Brain microvascular endothelial cell (primary cell): ENCODE data around the gene ZDHHC1.

Experiments
- DNase-seq: peaks from one replicate; pipeline ENCODE4 v3.0.0-alpha.2; 2020
- H3K27ac ChIP-seq: fragments of 250-450 bp; sonication (Bioruptor Pico); 2 replicates; pipeline ENCODE4 v1.5.1; 2020; ENCODE audit warnings: mild to moderate bottlenecking, moderate library complexity
- H3K27me3 ChIP-seq: fragments of 250-450 bp; sonication (Bioruptor Pico); replicated peaks from 2 replicates; pipeline ENCODE4 v1.5.1; 2020; ENCODE audit warnings: mild to moderate bottlenecking
- H3K36me3 ChIP-seq: fragments of 250-450 bp; sonication (Bioruptor Pico); replicated peaks from 2 replicates; pipeline ENCODE4 v1.5.1; 2020; ENCODE audit warnings: mild to moderate bottlenecking
- H3K4me3 ChIP-seq: 2 replicates; pipeline ENCODE4 v1.5.1; 2011; ENCODE audit warnings: low read depth, mild to moderate bottlenecking, control low read depth, low read length, moderate library complexity
- CTCF ChIP-seq: IDR thresholded peaks from 2 replicates; pipeline ENCODE4 v1.5.1; 2011; ENCODE audit warnings: low read depth, mild to moderate bottlenecking, moderate library complexity, low read length, control low read depth, inconsistent platforms; ENCODE audit errors: missing control alignments
- in situ Hi-C: cut with HindIII; loops from 2 replicates; pipeline ENCODE4 v1.10.0; 2017; ENCODE audit warnings: low sequenced_read_pairs, low pct_ligation_motif_present

Gene ZDHHC1

DNA sequence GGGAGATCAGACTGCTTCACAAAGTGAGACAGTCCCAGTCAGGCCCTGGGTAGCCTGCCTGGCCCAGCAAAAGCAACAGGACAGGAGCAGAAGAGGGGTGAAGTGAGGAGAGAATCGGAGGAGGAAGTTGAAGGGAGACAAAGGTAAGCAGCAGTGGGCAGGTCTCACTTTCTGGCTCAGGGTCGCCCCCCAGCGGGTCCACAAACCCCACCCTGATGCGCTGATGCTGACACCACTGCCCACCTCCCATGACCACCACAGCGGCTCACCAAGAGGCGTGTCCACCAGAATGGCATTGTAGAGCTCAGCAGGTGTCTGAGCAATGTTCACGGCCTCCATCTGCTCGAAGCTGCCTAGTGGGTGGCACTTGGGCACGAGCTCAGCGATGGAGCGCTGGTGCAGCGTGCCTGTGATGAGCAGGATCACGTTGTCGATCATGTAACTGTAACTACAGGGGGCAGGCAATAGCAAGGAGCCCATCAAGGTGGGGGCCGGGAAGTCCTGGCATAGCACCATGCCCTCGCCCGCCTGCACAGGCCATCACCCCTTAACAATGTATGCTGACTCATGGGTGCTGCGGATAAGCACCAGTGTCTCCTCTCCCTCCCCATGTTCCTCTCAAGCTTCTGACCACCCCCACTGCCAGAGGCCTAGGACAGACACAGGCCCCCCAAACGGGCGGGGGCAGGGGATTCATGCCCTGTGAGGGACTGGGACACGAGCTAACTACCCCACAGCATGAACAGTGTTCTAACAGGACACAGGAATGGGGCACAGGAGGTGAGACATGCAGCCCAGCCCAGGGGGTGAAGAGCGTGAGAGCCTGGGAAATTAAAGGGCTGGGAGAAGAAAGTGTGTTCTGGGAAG is 28.2 kb upstream of the ZDHHC1 start:
- DNase-seq = no peak
- in situ Hi-C loops = no loop called here
- Histone ChIP-seq H3K4me3 (no peak overlapping the region), H3K27me3 (no peaks in the 10 kb centered on the region), H3K36me3 (peaks cover 13% of the 10 kb centered on the region), H3K27ac (no peak overlapping the region)
- TF ChIP-seq CTCF = peak; percentile 8

- in situ Hi-C loops = no loop called here
- H3K4me3 ChIP-seq = no peak overlapping the region
- DNase-seq = no peak
- peaks cover 21% of the 10 kb centered on the region for H3K36me3 ChIP-seq
- TF ChIP-seq CTCF = no peak
- H3K27ac ChIP-seq = no peak overlapping the region
- no peaks in the 10 kb centered on the region for H3K27me3 ChIP-seq
These were observed 27.0 kb upstream of the ZDHHC1 start for GRCh38 chr16:67443265-67443664.

- in situ Hi-C loops = no loop called here
- H3K27me3 ChIP-seq = no peaks in the 10 kb centered on the region
- DNase-seq = no peak
- H3K36me3 ChIP-seq = peaks cover 27% of the 10 kb centered on the region
- no peak overlapping the region for H3K27ac ChIP-seq
- no peak for TF ChIP-seq CTCF
- H3K4me3 ChIP-seq = no peak overlapping the region
These were observed 26.4 kb upstream of the ZDHHC1 start for GRCh38 chr16:67442581-67443255.

DNA sequence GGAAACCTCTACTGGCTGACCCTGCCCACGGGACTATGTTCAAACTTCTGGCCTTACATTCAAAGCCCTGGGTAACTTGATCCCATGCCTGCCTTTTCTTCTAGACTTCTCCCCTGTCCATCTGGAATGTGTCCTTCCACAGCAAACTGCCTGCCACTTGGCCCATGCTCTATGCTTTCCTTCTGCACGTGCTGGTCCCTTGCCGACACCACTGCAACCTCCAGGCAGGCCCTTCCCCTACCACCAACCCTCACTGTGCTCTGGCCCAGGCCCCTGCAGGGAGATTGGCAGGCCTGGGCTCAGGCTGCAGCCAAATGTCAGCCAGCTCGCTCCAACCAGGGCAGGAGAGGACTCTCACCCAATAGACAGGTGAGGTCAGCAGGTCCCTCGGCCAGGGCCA is 25.6 kb upstream of the ZDHHC1 start:
- TF ChIP-seq CTCF = no peak
- Histone ChIP-seq H3K27me3 (no peaks in the 10 kb centered on the region), H3K27ac (no peak overlapping the region), H3K36me3 (peaks cover 35% of the 10 kb centered on the region), H3K4me3 (no peak overlapping the region)
- no peak for DNase-seq
- in situ Hi-C loops = no loop called here

DNA sequence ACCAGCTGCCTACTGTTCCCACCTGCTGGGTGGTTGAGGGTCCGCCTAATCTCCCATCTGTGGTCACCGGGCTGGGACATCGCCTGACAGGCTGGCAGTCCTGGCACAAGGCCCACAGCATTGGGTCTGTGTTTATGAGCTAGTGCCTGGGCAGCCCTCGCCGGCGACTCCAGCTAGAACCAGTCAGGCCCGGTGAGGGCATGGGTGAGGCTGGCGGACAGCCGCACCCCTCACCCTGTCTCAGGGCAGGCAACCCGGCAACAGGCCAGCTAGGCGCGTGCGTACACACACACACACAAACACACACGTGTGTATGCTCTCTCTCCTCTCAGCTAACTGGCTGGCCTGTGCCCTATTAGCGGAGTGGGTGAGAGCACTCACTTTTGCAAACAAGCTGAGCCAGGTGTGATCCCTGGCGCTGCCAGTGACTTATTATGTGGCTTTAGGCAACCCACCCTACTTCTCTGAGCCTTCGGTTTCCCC is 25.0 kb upstream of the ZDHHC1 start:
- peaks cover 35% of the 10 kb centered on the region for H3K36me3 ChIP-seq
- no peak overlapping the region for H3K27ac ChIP-seq
- H3K4me3 ChIP-seq = no peak overlapping the region
- no peaks in the 10 kb centered on the region for H3K27me3 ChIP-seq
- TF ChIP-seq CTCF = no peak
- no peak for DNase-seq
- in situ Hi-C loops = no loop called here
